Measurements from ENCODE around the gene RAG2.

The RAG2 gene

GRCh38 chr11:36605221-36606216, 7.5 kb upstream of the RAG2 start:
- no peak for DNase-seq (ENCODE audit: low read depth, low spot score)
- ChIA-PET CTCF (interaction anchor here (0.8 to 1.8 kb wide), 2 partner anchors 41 to 142 kb away, joined by 3 to 5 read pairs; no protein-coding TSS in a partner anchor), POLR2A (no interaction called here)
- TF ChIP-seq CTCF (IDR thresholded peaks at IDR 0.05; ENCODE audit: insufficient read depth, low read length, missing control alignments) = no peak
- no peak overlapping the region for H3K4me3 ChIP-seq (ENCODE audit: low read depth, low read length)

DNA sequence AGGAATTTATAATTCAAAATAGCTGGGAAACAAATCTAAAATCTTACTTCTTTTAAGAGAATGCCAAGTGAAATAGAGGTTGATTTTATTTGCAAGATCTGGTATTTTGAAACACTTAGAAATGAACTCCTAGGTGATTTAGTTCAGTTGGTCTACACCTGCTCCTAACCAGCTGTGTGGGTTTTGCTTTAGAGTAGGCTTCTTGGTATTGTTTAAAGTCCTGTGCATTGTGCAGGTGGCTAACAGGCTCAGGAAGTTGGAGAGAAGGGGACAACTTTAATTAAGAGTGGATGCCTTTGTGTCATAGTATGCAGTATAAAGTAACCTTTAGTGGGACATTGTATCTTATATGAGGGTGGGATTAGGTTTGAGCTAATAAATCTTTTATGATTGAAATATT, 4.1 kb upstream of the RAG2 start:
- TF ChIP-seq CTCF (IDR thresholded peaks at IDR 0.05; ENCODE audit: insufficient read depth, low read length, missing control alignments) = no peak
- no peak overlapping the region for H3K4me3 ChIP-seq (ENCODE audit: low read depth, low read length)
- ChIA-PET CTCF (interaction anchor here (1.2 kb wide), 1 partner anchor 38 kb away, joined by 3 read pairs; no protein-coding TSS in a partner anchor), POLR2A (no interaction called here)
- DNase-seq (ENCODE audit: low read depth, low spot score) = no peak

DNA sequence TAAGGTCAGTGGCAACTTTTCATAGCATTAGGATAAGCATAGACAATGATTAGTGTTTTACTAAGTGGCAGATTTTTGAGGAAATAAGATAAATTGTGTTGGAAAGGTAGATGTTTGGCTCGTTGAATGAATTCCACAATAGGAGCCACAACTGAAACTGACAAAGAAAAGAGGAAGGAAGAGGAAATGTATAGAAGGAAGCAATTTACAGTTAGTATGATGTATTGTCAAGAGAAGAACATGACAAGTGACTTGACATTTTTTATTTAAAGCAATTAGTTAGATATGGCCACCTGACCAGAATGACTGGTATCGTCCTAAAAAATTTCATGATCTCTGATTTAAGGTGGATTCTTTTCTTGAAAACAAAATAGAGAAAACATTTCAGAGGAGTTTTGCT, 3.1 kb upstream of the RAG2 start:
- H3K4me3 ChIP-seq (ENCODE audit: low read depth, low read length) = no peak overlapping the region
- no peak for TF ChIP-seq CTCF (IDR thresholded peaks at IDR 0.05; ENCODE audit: insufficient read depth, low read length, missing control alignments)
- DNase-seq (ENCODE audit: low read depth, low spot score) = no peak
- CTCF ChIA-PET = no interaction called here
- POLR2A ChIA-PET = no interaction called here

- CTCF ChIA-PET = no interaction called here
- no peak overlapping the region for H3K4me3 ChIP-seq (ENCODE audit: low read depth, low read length)
- no peak for DNase-seq (ENCODE audit: low read depth, low spot score)
- no peak for TF ChIP-seq CTCF (IDR thresholded peaks at IDR 0.05; ENCODE audit: insufficient read depth, low read length, missing control alignments)
- POLR2A ChIA-PET = no interaction called here
Observed at GRCh38 chr11:36600180-36600579, 2.1 kb upstream of the RAG2 start.

- ChIA-PET CTCF (no interaction called here), POLR2A (no interaction called here)
- H3K4me3 ChIP-seq (ENCODE audit: low read depth, low read length) = no peak overlapping the region
Observed at GRCh38 chr11:36596880-36597279, 1.2 kb downstream of the RAG2 start.

More at GRCh38 chr11:36596880-36597279, 1.2 kb downstream of the RAG2 start:
- no peak for DNase-seq (ENCODE audit: low read depth, low spot score)
- no peak for TF ChIP-seq CTCF (IDR thresholded peaks at IDR 0.05; ENCODE audit: insufficient read depth, low read length, missing control alignments)
